Measurements from ENCODE around the gene NPM1.
A peak's percentile ranks its signal among the peaks of the same experiment; 100 is the strongest.
"Not testable (repeated sequence)": the region's sequence is repeated elsewhere in the genome, so short reads cannot be mapped to it uniquely, and the experiment has no call there.

NPM1 gene

GRCh38 chr5:171387345-171387969, at the start of gene NPM1:
TSS of gene NPM1 (plus strand) at chr5:171387849. CDS start at chr5:171387949, 100 bp downstream.
- peak; percentile 93 for DNase-seq

- no peak for DNase-seq
Observed at GRCh38 chr5:171340042-171340441, 47.6 kb upstream of the NPM1 start.

DNA sequence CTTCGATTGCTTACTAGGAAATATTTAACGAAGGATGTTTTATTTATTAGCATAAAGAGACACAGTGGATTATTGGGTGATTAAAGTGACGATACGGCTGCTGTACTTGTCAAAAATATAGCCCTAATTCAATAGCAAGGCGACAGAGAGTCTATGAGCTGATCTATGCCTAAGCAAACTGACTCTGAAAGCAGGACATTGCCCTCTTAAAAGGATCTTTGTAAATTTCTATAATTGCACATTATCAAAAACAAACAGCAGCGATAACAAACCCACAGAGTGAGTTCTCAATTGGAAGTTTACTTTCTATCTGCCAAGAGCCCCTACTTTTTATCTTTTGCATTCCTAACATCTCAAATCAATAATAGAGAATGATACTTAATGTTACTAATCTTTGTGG, 47.2 kb upstream of the NPM1 start:
- no peak for DNase-seq

DNA sequence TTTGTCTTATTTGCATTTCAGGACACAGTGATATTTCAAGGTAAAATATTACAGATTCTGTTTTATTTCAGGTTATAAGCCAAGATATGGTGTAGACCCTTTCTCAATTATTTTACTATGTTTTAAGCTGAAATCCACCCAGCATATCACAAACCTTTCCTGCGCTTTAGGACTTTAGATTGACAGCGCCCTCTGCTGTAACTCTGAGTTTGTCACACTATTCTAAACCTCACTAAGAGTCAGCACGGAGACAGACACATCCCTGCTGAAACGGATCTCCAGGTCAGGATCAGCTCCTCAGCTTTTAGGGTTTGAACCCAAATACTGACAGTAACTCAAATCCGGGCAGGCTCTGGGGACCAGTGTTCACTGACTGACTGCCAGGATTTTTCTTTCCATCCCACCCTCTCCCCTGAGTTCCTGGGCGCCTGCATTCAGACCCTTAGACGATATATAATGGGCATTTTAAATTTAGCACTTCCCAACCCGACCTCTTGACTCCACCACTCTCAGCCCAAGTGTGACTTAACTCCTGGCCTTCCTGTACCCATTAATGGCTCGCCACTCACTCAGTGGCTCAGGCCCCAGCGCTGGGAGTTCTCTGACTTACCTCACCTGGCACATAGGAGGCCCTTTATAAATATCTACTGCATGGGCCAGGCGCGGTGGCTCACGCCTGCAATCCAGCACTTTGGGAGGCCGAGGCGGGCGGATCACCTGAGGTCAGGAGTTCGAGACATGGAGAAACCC, 45.1 kb upstream of the NPM1 start:
- peak; percentile 64 for DNase-seq

DNA sequence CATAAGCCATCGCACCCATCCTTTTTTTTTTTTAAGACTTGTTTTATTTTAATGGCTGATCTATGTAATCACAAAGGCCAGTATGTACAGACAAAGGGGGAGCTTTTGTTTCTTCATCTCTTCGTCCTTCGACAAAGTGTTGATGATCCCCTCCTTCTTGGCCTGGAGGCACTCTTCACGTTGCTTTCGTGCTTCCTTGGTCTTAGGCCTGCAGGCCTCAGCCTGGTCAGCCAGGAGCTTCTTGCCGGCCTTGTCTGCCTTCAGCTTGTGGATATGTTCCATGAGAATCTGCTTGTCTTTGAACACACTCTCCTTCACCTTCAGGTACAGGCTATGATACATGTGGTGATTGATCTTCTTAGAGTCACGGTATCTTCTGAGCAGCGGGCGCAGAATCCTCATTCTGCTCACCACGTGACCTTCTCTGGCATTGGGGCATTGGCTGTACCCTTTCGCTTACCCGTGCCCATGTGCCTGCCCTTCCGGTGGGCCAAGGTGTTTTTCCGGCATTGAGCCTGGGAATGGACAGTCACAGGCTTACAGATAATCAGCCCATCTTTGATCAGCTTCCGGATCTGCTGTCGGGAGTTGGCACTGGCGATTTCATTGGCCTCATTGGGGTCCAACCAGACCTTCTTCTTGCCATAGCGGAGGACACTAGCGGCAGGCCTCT, 42.6 kb upstream of the NPM1 start:
- DNase-seq, result no peak

- no peak for DNase-seq
Observed at GRCh38 chr5:171351536-171352073, 36.0 kb upstream of the NPM1 start.

DNA sequence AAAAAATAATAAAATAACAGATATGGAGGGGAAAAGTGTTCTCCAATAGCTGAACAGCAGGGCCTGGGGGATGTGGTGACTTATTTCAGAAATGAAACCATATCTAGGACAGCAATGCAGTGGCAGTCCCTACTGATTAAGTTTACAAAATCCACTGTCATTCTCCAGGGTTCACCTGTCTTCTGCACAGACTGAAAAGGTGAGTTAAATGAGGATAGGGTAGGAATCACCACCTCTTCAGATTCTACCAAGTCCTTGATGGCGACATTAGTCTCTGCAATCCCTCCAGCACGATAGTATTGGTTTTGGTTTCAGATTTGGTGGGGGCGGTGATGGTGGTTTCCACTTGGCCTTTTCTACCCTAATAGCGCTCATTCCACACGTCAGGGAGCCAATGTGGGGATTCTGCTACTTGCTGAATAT, 32.3 kb upstream of the NPM1 start:
- DNase-seq, result no peak

DNA sequence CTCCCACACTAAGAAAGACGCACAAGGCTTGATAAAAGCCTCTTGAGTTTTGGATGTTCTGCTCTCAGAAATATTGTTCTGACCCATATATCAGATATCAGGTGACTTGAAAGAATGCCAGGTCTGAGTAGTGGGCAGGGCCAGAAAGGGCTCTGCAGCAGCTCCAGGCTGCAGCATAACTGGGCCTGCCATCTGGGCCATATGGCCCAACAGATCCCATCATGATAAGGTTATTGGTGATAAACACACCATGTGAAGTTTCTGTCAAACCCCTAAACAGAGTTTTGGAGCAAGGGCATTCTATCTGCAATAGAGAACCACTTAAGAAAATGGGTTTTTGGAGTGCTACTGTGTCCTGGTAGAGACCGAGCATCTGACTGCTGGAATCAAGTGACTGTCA, 29.8 kb upstream of the NPM1 start:
- DNase-seq, result no peak

DNA sequence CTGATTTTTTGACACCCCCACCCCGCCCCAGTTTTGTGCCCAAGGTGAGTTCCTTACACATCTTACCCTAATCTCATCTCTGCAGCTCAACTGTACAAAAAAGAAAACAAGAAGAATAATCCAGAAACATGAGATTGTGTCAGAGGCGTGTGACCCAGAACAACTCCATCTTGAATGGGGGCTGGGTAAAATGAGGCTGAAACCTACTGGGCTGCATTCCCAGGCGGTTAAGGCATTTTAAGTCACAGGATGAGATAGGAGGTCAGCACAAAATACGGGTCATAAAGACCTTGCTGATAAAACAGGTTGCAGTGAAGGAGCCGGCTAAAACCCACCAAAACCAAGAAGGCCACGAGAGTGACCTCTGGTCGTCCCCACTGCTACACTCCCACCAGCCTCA, 26.5 kb upstream of the NPM1 start:
- not testable (repeated sequence) for DNase-seq

DNA sequence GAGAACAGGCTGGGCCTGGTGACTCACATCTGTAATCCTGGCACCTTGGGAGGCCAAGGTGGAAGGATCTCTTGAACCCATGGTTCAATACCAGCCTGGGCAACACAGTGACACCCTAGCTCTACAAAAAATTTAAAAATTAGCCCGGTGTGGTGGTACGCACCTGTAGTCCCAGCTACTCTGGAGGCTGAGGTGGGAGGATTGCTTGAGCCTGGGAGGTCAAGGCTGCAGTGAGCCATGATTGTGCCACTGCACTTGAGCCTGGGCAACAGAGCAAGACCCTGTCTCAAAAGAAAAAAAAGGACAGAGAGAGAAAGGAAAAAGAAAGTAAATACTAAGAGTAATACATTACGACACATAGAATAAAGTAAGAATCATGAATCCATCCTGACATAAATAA, 24.4 kb upstream of the NPM1 start:
- not testable (repeated sequence) for DNase-seq

GRCh38 chr5:171363846-171364245, 23.8 kb upstream of the NPM1 start:
- DNase-seq, result no peak

- no peak for DNase-seq
Observed at GRCh38 chr5:171365351-171365750, 22.3 kb upstream of the NPM1 start.

DNA sequence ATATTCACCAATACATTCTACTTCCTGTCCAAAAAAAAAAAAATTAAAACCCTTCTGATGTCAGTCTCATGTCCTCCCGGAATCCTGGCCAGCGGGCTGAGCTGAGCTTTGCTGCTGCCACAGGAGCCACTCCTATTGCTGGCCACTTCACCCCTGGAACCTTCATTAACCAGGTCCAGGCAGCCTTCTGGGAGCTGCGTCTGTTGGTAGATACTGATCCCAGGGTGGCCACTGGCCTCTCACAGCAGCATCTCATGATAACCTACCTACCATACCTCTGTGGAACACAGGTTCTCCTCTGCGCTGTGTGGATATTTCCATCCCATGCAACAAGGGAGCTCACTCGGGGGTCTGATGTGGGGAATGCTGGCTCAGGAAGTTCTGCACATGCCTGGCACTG, 21.0 kb upstream of the NPM1 start:
- DNase-seq, result no peak

DNA sequence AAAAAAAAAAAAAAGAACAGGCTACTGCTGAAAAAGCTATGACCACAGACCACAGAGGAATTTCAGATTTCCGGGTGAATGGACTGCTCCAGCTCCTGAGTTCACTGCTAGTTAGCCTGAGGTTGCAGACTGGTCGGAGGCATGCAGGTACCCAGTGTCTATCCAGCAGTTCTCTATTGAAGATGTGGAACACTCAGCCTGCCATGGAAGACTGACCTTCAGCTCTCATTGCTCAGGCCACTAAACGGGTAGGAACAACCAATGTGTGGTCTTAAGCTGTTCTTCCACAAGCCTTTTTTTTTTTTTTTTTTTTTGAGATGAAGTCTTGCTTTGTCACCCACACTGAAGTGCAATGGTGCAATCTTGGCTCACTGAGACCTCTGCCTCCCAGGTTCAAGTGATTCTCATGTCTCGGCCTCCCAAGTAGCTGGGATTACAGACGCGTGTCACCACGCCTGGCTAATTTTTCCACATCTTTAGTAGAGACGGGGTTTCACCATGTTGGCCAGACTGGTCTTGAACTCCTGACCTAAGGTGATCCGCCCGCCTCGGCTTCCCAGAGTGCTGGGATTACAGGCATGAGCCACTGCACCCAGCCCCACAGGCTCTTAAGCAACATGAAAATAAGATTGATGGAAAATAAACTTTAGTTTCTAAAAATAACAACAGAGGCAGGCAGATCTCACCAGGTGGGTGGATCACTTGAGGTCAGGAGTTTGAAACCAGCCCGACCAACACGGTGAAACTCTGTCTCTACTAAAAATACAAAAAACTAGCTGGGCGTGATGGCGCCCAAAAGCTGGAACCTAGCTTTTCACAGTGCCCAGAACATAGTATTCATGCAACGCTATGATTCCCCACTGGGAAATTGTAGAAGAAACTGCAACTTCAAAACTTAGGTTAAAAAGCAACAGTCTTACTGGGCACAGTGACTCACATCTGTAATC, 20.0 kb upstream of the NPM1 start:
- no peak for DNase-seq

DNA sequence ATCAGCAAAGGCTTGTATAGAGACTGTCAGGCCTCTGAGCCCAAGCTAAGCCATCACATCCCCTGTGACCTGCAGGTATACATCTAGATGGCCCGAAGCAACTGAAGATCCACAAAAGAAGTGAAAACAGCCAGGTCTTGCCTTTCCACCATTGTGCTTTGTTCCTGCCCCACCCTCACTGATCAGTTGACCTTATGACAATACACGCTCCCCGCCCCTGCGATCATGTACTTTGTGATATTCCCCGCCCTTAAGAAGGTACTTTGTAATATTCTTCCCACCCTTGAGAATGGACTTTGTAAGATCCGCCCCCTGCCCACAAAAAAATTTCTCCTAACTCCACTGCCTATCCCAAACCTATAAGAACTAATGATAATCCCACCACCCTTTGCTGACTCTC, 18.6 kb upstream of the NPM1 start:
- DNase-seq, result no peak

GRCh38 chr5:171369898-171370297, 17.8 kb upstream of the NPM1 start:
- no peak for DNase-seq

DNA sequence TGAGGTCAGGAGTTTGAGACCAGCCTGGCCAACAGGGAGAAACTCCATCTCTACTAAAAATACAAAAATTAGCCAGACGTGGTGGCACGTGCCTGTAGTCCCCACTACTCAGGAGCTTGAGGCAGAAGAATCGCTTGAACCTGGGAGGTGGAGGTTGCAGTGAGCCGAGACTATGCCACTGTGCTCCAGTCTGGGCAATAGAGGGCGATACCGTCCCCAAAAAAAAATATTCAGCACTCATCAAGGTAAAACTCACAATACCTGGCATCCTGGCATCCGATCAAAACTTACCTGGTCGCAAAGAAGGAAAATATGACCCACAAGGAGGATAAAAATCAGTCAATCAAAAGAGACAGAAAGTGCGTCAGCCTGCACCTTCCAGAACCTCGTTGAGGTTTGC, 16.8 kb upstream of the NPM1 start:
- DNase-seq, result not testable (repeated sequence)

DNA sequence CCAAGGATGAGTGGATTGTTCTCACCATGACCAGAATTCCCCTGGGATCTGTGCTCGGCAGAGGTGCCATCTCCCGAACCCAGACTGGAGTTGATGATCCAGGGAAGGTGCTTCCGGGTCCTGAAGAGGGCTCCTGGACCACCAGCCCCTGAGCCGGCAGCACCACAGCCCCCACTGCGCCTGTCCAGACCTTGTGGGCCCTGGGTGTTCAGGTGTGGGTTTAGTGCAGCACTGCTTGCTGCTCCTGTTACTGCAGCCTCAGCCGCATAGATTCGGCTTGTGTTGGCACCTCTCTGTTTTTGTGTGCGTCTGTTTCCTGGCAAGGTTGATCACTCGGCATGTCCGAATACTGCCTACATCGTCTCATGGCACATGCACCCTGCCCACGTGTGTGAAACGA, 16.3 kb upstream of the NPM1 start:
- no peak for DNase-seq

DNA sequence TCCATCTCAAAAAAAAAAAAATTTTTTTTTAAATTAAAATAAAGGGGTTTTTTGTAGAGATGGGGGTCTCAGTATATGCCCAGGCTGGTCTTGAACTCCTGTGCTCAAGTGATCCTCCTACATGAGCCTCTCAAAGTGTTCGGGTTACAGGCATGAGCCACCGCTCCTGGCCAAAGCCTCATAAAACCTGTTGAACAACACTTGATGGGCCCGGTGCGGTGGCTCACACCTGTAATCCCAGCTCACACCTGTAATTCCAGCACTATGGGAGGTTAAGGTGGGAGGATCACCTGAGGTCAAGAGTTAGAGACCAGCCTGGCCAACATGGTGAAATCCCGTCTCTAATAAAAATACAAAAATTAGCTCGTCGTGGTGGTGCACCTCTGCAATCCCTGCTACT, 7.7 kb upstream of the NPM1 start:
- DNase-seq, result no peak

DNA sequence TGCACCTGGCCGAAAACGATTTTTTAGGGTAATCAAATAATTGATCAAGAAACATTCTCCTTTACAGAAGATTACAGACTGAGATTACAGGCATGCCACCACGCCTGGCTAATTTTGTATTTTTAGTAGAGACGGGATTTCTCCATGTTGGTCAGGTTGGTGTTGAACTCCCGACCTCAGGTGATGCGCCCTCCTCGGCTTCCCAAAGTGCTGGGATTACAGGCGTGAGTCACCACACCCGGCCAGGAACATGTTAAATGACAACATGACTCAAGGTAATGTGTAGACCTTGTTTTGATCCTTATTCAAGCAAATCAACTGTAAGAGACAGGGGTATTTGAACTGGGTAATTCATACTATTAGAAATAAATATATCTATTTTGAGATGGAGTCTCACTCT, 3.2 kb upstream of the NPM1 start:
- DNase-seq, result not testable (repeated sequence)

GRCh38 chr5:171384999-171385398, 2.6 kb upstream of the NPM1 start:
- DNase-seq, result not testable (repeated sequence)

- no peak for DNase-seq
Observed at GRCh38 chr5:171386006-171386671, 1.5 kb upstream of the NPM1 start.
